Mucosa of descending colon (tissue), 3 donors: ENCODE data around the gene CALN1. TPM values are rescaled to one million over a fixed set of nuclear protein-coding genes. Genes with fewer than 3 reads are reported as not detected.

Experiments used
- ATAC-seq: fragments of 200-7000 bp; cut with Tn5 transposase; one replicate; pipeline ENCODE4 v1.9.1; 2020; ENCODE audit warnings: mild to moderate bottlenecking, moderate library complexity
- DNase-seq, 3 donors: peaks; one replicate each; pipeline ENCODE4 v3.0.0-alpha.2; 2020
- H3K36me3 ChIP-seq: fragments of 200-600 bp; one replicate; pipeline ENCODE4 v1.8.0; 2021; ENCODE audit warnings: low read depth, mild to moderate bottlenecking
- H3K4me1 ChIP-seq: fragments of 200-600 bp; one replicate; pipeline ENCODE4 v1.8.0; 2021; ENCODE audit warnings: low read depth, mild to moderate bottlenecking
- H3K4me3 ChIP-seq: fragments of 200-600 bp; one replicate; pipeline ENCODE4 v1.8.0; 2021; ENCODE audit warnings: mild to moderate bottlenecking
- H3K9me3 ChIP-seq: fragments of 200-600 bp; one replicate; pipeline ENCODE4 v1.8.0; 2021; ENCODE audit warnings: mild to moderate bottlenecking
- intact Hi-C, 2 donors: fragments of 100-400 bp; cut with DNase I in 1 of 2; cut with micrococcal nuclease in 1 of 2; formaldehyde crosslinking; loops; one replicate each; pipeline versions ENCODE4 v1.11.0 to v1.11.1; 2022; cut with DNase I, micrococcal nuclease
- total RNA-seq, 3 donors: library from RNA; stranded (reverse); fragmentation: NEBNext Ultra II Directional in 2 of 3; extraction: Animal tissue kit (Norgen Biotek cat#: 25700) in 2 of 3; gene quantifications; one replicate each; pipeline versions ENCODE4 v1.2.1 to v1.2.4, GENCODE V29; 2021 to 2023
- TF ChIP-seq, protein P1 (sequence below): fragments of 200-600 bp; IDR thresholded peaks from one replicate; pipeline ENCODE4 v1.8.0; 2022; ENCODE audit warnings: antibody characterized with exemption, mild to moderate bottlenecking
- donor health status: DM: no; HTN: no; CAD: no; lungs with moderate emphysema.
- donor health status: DM: no; HTN: no; CAD: no.
- donor health status: DM: no; HTN: yes; CAD: no.

CALN1 gene
- total RNA-seq, 3 donors from 2014 or later = not detected

- Histone ChIP-seq H3K4me3 (no peak overlapping the region), H3K9me3 (peaks cover 58% of the 10 kb centered on the region), H3K36me3 (no peaks in the 10 kb centered on the region), H3K4me1 (no peaks in the 10 kb centered on the region)
- no peak for DNase-seq
- intact Hi-C loops = no loop called here
- TF ChIP-seq, protein P1, sequence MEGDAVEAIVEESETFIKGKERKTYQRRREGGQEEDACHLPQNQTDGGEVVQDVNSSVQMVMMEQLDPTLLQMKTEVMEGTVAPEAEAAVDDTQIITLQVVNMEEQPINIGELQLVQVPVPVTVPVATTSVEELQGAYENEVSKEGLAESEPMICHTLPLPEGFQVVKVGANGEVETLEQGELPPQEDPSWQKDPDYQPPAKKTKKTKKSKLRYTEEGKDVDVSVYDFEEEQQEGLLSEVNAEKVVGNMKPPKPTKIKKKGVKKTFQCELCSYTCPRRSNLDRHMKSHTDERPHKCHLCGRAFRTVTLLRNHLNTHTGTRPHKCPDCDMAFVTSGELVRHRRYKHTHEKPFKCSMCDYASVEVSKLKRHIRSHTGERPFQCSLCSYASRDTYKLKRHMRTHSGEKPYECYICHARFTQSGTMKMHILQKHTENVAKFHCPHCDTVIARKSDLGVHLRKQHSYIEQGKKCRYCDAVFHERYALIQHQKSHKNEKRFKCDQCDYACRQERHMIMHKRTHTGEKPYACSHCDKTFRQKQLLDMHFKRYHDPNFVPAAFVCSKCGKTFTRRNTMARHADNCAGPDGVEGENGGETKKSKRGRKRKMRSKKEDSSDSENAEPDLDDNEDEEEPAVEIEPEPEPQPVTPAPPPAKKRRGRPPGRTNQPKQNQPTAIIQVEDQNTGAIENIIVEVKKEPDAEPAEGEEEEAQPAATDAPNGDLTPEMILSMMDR = no peak
- no peak for ATAC-seq
Observed at GRCh38 chr7:72057231-72057630, 354.9 kb downstream of the CALN1 start.

DNA sequence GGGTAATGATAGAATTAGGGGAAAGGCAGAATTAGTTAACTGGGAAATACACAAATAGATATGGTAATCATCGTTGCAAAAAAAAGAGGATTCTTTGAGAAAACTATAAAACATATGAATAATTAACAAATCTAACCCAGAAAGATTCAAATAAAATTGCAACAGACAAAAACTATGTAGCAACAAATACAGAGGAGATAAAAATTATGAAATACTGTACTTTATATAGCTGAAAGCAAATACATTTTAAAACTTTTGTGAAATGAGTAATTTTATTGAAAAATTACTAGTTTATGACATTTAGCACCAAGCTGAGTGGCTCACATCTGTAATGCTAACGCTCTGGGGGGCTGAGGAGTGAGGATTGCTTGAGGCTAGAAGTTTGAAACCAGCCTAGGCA is 356.7 kb downstream of the CALN1 start:
- intact Hi-C loops = no loop called here
- Histone ChIP-seq H3K4me3 (no peak overlapping the region), H3K9me3 (peaks cover 61% of the 10 kb centered on the region), H3K36me3 (no peaks in the 10 kb centered on the region), H3K4me1 (no peaks in the 10 kb centered on the region)
- ATAC-seq (no peak), DNase-seq (no peak)
- TF ChIP-seq, protein P1 = no peak

DNA sequence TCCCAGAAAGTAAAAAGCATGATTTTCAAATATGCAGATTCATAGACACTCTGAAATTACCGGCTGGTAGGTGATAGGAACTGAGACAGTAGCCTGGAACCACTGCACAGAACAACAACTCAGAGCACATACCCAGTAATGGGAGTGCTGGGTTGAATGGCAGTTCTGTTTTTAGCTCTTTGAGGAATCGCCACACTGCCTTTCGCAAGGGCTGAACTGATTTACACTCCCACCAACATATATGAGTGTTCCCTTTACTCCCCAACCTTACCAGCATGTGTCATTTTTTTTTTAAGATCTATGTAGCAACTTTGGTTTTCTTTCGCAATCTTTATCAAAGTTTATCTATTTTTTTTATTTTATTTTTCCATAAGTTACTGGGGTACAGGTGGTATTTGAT is 358.8 kb downstream of the CALN1 start:
- intact Hi-C loops = no loop called here
- ATAC-seq = no peak
- no peak overlapping the region for H3K4me3 ChIP-seq

GRCh38 chr7:72048420-72048819 is 363.7 kb downstream of the CALN1 start:
- DNase-seq = no peak
- no peaks in the 10 kb centered on the region for H3K4me1 ChIP-seq
- intact Hi-C loops = no loop called here
- ATAC-seq = no peak
- no peaks in the 10 kb centered on the region for H3K36me3 ChIP-seq
- TF ChIP-seq, protein P1 = no peak
- H3K9me3 ChIP-seq = peaks cover 51% of the 10 kb centered on the region
- no peak overlapping the region for H3K4me3 ChIP-seq

More for the DNA sequence above, 358.8 kb downstream of the CALN1 start:
- Histone ChIP-seq H3K36me3 (no peaks in the 10 kb centered on the region), H3K4me1 (no peaks in the 10 kb centered on the region), H3K9me3 (peaks cover 49% of the 10 kb centered on the region)
- TF ChIP-seq, protein P1 = no peak
- DNase-seq = no peak

GRCh38 chr7:72042855-72043254 is 369.3 kb downstream of the CALN1 start:
- Histone ChIP-seq H3K4me1 (no peaks in the 10 kb centered on the region), H3K9me3 (peaks cover 69% of the 10 kb centered on the region), H3K4me3 (no peak overlapping the region), H3K36me3 (no peaks in the 10 kb centered on the region)
- no peak for DNase-seq
- intact Hi-C loops = no loop called here
- TF ChIP-seq, protein P1 = no peak
- ATAC-seq = no peak

- TF ChIP-seq, protein P1 = no peak
- no peak for ATAC-seq
Observed at GRCh38 chr7:72040641-72041040, 371.5 kb downstream of the CALN1 start.

More at GRCh38 chr7:72040641-72041040, 371.5 kb downstream of the CALN1 start:
- no peak for DNase-seq
- no peaks in the 10 kb centered on the region for H3K4me1 ChIP-seq
- H3K9me3 ChIP-seq = peaks cover 64% of the 10 kb centered on the region
- H3K4me3 ChIP-seq = no peak overlapping the region
- no peaks in the 10 kb centered on the region for H3K36me3 ChIP-seq
- intact Hi-C loops = no loop called here
